Iris pigment epithelial cell (primary cell): ENCODE data around the gene TGM3.
A peak's percentile ranks its signal among the peaks of the same experiment; 100 is the strongest.
"Not testable (repeated sequence)": the region's sequence is repeated elsewhere in the genome, so short reads cannot be mapped to it uniquely, and the experiment has no call there.

Experiments used
- DNase-seq: peaks from one replicate; pipeline ENCODE4 v3.0.0-alpha.2; 2011; ENCODE audit warnings: low read depth

The TGM3 gene

GRCh38 chr20:2295886-2296515, at the start of gene TGM3:
Gene TGM3, plus strand, starts transcription at chr20:2296001. Its CDS starts 63 bp downstream, at chr20:2296064.
- DNase-seq, result no peak

GRCh38 chr20:2246069-2246491, 49.7 kb upstream of the TGM3 start:
- no peak for DNase-seq

- DNase-seq, result no peak
Observed at GRCh38 chr20:2248837-2249236, 47.0 kb upstream of the TGM3 start.

- no peak for DNase-seq
Observed at GRCh38 chr20:2249935-2250334, 45.9 kb upstream of the TGM3 start.

- DNase-seq, result no peak
Observed at GRCh38 chr20:2252419-2252997, 43.3 kb upstream of the TGM3 start.

GRCh38 chr20:2253256-2253655, 42.5 kb upstream of the TGM3 start:
- no peak for DNase-seq

GRCh38 chr20:2254333-2254732, 41.5 kb upstream of the TGM3 start:
- DNase-seq, result no peak

GRCh38 chr20:2255926-2256531, 39.8 kb upstream of the TGM3 start:
- no peak for DNase-seq

- no peak for DNase-seq
Observed at GRCh38 chr20:2259731-2260130, 36.1 kb upstream of the TGM3 start.

GRCh38 chr20:2260250-2260649, 35.6 kb upstream of the TGM3 start:
- no peak for DNase-seq

GRCh38 chr20:2261046-2261485, 34.7 kb upstream of the TGM3 start:
- no peak for DNase-seq

GRCh38 chr20:2261629-2262028, 34.2 kb upstream of the TGM3 start:
- no peak for DNase-seq

GRCh38 chr20:2264118-2264517, 31.7 kb upstream of the TGM3 start:
- DNase-seq, result no peak

GRCh38 chr20:2264621-2265374, 31.0 kb upstream of the TGM3 start:
- not testable (repeated sequence) for DNase-seq

GRCh38 chr20:2273634-2274302, 22.0 kb upstream of the TGM3 start:
- no peak for DNase-seq

GRCh38 chr20:2276015-2276414, 19.8 kb upstream of the TGM3 start:
- no peak for DNase-seq

GRCh38 chr20:2279253-2279779, 16.5 kb upstream of the TGM3 start:
- no peak for DNase-seq

GRCh38 chr20:2280082-2280481, 15.7 kb upstream of the TGM3 start:
- DNase-seq, result no peak

- DNase-seq, result no peak
Observed at GRCh38 chr20:2281563-2281962, 14.2 kb upstream of the TGM3 start.

- no peak for DNase-seq
Observed at GRCh38 chr20:2282181-2282580, 13.6 kb upstream of the TGM3 start.

GRCh38 chr20:2283706-2284423, 11.9 kb upstream of the TGM3 start:
- peak; percentile 10 for DNase-seq
